PC-3 (cell line): ENCODE measurements around the gene PLD4.

ENCODE experiments used
- CTCF ChIP-seq: fragments of 300-600 bp; sonication (generic); conservative IDR thresholded peaks from 2 replicates; pipeline ENCODE4 v1.5.1; 2017; ENCODE audit warnings: antibody characterized with exemption, low read depth, mild to moderate bottlenecking, low read length
- EZH2 ChIP-seq: fragments of 300-600 bp; sonication (generic); IDR thresholded peaks from one replicate; pipeline ENCODE4 v1.6.1; 2017; ENCODE audit warnings: antibody characterized with exemption, mild to moderate bottlenecking, low read length; ENCODE audit not compliant: unreplicated experiment

- TF ChIP-seq CTCF (no peak), EZH2 (no peak)
Observed at GRCh38 chr14:104927901-104928300, 3.2 kb downstream of the PLD4 start.
